Muscle of arm (tissue), 12 donors: Measurements from ENCODE around the gene AKNA. TPM values are rescaled to one million over a fixed set of nuclear protein-coding genes. Genes with fewer than 3 reads are reported as not detected.

Experiments used
- DNase-seq: peaks from one replicate; pipeline ENCODE4 v3.0.0-alpha.2; 2013
- polyA plus RNA-seq, 12 donors: library from polyadenylated mRNA; unstranded; fragments of 120-200 nt; gene quantifications; one replicate each; pipeline ENCODE4 v1.2.1, GENCODE V29; 2013; ENCODE audit not compliant: insufficient read length in 12 of 12

The AKNA gene
- polyA plus RNA-seq, 12 donors = 5.4 to 25.5 (median 8.8) TPM; not detected in 1

GRCh38 chr9:114286146-114286679 lies 101.6 kb downstream of the AKNA start:
- DNase-seq = no peak

- DNase-seq = peak; percentile 76
Measured at GRCh38 chr9:114285166-114285867, 102.5 kb downstream of the AKNA start.

- no peak for DNase-seq
Measured at GRCh38 chr9:114284316-114285060, 103.3 kb downstream of the AKNA start.

Other genes starting within 250 kb of the AKNA start
- gene COL27A1, start 232.4 kb downstream of the AKNA start, polyA plus RNA-seq = 100 to 1,000 TPM in 1 of 12 donors, 10 to 100 TPM in 11; 26.0 to 124 (median 34.1) TPM
- 1 to 10 TPM in 3 of 12 donors, under 1 TPM in 6, not detected in 3; 0.27 to 1.9 (median 0.69) TPM for gene ORM1, start 64.9 kb downstream of the AKNA start, polyA plus RNA-seq
- gene ORM2, start 58.1 kb downstream of the AKNA start, polyA plus RNA-seq = 1 to 10 TPM in 1 of 12 donors, under 1 TPM in 1, not detected in 10; 0.73 to 1.0 TPM
- gene WHRN, start 117.5 kb upstream of the AKNA start, polyA plus RNA-seq = 1 to 10 TPM in 11 of 12 donors, not detected in 1; 1.8 to 9.9 (median 3.0) TPM
- 100 to 1,000 TPM in 7 of 12 donors, 10 to 100 TPM in 4, not detected in 1; 81.8 to 152 (median 103) TPM for gene ATP6V1G1, start 199.8 kb upstream of the AKNA start, polyA plus RNA-seq
- 1 to 10 TPM in 11 of 12 donors, not detected in 1; 4.0 to 9.5 (median 5.8) TPM for gene TMEM268, start 223.3 kb upstream of the AKNA start, polyA plus RNA-seq